ENCODE results near the gene ARID5B.

Gene ARID5B

DNA sequence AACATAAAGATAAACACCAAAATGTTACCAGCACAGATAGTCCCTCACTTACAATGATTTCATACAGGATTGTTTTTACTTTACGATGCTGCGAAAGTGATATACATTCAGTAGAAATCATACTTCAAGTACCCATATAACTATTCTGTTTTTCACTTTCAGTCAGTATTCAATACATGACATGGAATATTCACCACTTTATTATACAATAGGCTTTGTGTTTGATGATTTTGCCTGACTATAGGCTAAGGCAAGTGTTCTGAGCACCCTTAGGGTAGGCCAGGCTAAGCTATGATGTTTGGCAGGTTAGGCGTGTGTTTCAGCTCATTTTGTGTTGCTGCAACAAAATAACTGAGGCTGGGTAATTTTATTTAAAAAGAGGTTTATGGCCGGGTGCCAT, 212.2 kb downstream of the ARID5B start:
- CTCF ChIA-PET = no interaction called here
- H3K4me3 ChIP-seq (ENCODE audit: low read depth, low read length) = no peak overlapping the region
- DNase-seq (ENCODE audit: low read depth, low spot score) = no peak
- POLR2A ChIA-PET = no interaction called here
- TF ChIP-seq, protein P1, sequence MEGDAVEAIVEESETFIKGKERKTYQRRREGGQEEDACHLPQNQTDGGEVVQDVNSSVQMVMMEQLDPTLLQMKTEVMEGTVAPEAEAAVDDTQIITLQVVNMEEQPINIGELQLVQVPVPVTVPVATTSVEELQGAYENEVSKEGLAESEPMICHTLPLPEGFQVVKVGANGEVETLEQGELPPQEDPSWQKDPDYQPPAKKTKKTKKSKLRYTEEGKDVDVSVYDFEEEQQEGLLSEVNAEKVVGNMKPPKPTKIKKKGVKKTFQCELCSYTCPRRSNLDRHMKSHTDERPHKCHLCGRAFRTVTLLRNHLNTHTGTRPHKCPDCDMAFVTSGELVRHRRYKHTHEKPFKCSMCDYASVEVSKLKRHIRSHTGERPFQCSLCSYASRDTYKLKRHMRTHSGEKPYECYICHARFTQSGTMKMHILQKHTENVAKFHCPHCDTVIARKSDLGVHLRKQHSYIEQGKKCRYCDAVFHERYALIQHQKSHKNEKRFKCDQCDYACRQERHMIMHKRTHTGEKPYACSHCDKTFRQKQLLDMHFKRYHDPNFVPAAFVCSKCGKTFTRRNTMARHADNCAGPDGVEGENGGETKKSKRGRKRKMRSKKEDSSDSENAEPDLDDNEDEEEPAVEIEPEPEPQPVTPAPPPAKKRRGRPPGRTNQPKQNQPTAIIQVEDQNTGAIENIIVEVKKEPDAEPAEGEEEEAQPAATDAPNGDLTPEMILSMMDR (IDR thresholded peaks at IDR 0.05; ENCODE audit: insufficient read depth, low read length, missing control alignments) = no peak

DNA sequence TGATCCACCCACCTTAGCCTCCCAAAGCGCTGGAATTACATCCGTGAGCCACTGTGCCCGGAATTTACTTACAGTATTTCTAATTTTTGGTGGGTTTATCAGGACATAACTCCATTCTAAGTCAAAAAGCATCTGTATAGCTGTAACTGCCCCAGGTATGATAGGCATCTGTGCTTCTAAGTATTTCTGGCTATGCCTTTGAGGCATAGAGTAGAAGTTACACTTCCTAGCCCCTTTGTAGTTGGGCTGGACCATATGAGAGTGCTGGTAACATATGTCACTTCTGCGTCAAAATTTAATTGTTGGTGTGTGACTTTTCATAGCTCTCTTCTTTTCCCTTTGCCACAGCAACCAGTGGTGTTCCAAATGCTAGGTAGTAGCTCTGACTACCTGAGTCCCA, 213.8 kb downstream of the ARID5B start:
- no peak for DNase-seq (ENCODE audit: low read depth, low spot score)
- ChIA-PET POLR2A (no interaction called here), CTCF (no interaction called here)
- H3K4me3 ChIP-seq (ENCODE audit: low read depth, low read length) = no peak overlapping the region
- TF ChIP-seq, protein P1 (IDR thresholded peaks at IDR 0.05; ENCODE audit: insufficient read depth, low read length, missing control alignments) = no peak

DNA sequence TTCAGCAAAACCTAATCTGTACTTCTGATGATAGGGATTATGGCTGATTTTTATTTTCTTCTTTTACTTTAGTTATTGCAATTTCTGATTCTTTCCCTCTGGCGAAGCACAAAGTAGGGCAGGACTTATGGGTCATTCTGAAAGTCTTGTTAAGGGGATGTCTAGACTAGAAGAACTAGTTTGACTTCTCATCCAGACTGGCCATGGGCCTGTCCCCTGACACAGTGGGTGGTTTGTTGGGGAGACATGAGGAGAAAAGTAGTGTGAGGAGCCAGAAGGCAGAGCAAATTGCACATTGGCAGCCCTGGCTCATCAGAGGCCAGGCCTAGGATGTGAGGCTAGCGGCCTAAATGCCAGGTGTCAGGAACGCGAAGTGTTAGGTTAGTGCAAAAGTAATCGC, 214.3 kb downstream of the ARID5B start:
- TF ChIP-seq, protein P1 (IDR thresholded peaks at IDR 0.05; ENCODE audit: insufficient read depth, low read length, missing control alignments) = no peak
- H3K4me3 ChIP-seq (ENCODE audit: low read depth, low read length) = no peak overlapping the region
- no peak for DNase-seq (ENCODE audit: low read depth, low spot score)
- ChIA-PET POLR2A (no interaction called here), CTCF (no interaction called here)

DNA sequence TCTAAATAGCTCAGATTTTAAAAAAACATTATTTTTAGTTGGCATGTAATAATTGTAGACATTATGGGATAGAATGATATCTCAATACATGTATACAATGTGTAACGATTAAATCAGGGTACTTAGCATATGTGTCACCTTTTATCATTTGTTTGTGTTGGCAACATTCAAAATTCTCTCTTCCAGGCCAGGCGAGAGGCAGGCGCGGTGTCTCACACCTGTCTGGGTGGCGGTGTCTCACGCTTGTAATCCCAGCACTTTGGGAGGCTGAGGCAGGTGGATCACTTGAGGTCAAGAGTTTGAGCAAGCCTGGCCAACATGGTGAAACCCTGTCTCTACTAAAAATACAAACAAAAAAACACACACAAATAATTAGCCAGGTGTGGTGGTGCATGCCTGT, 215.4 kb downstream of the ARID5B start:
- POLR2A ChIA-PET = no interaction called here
- DNase-seq (ENCODE audit: low read depth, low spot score) = no peak
- CTCF ChIA-PET = no interaction called here
- H3K4me3 ChIP-seq (ENCODE audit: low read depth, low read length) = no peak overlapping the region
- TF ChIP-seq, protein P1 (IDR thresholded peaks at IDR 0.05; ENCODE audit: insufficient read depth, low read length, missing control alignments) = no peak

DNA sequence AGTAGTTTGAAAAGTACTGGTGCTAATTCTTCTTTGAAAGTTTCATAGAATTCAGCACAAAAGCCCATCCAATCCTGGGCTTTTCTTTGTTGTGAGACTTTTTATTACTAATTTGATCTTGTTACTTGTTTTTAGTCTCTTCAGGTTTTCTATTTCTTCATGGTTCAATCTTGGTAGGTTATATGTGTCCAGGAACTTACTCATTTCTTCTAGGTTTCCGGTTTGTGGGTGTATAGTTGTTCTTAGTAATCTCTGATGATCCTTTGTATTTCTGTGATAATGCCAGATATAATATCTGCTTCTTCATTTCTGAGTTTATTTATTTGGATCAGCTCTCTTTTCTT, 219.7 kb downstream of the ARID5B start:
- H3K4me3 ChIP-seq (ENCODE audit: low read depth, low read length) = no peak overlapping the region
- no peak for DNase-seq (ENCODE audit: low read depth, low spot score)
- ChIA-PET CTCF (no interaction called here), POLR2A (no interaction called here)
- TF ChIP-seq, protein P1 (IDR thresholded peaks at IDR 0.05; ENCODE audit: insufficient read depth, low read length, missing control alignments) = no peak

DNA sequence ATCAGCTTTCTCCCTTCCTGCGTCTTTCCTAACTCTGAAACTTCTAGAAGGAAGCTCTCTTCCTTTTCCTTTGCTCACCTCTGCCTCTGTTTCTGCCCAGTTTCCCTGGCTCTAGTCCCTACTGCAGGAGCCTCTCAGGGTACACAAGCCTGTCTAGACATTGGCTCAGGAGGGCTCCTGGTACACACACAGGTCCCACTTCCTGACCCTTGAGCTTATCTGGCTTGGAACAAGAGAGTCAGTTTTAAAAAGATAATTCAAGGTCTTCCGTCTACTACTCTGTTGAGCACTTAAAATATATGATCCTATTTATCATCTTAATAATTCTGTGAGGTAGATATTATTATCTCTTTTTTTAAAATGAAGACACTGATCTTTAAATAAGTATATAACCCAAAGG, 226.5 kb downstream of the ARID5B start:
- TF ChIP-seq, protein P1 (IDR thresholded peaks at IDR 0.05; ENCODE audit: insufficient read depth, low read length, missing control alignments) = no peak
- ChIA-PET CTCF (interaction anchor here (1.8 kb wide), 1 partner anchor 117 kb away, joined by 8 read pairs; no protein-coding TSS in a partner anchor), POLR2A (no interaction called here)
- H3K4me3 ChIP-seq (ENCODE audit: low read depth, low read length) = no peak overlapping the region
- DNase-seq (ENCODE audit: low read depth, low spot score) = no peak
